Measurements from ENCODE around the gene NBPF3. TPM values are rescaled to one million over a fixed set of nuclear protein-coding genes. Genes with fewer than 3 reads are reported as not detected.

The NBPF3 gene
- total RNA-seq, 2 experiments from 2014 or later, result 7.9 to 9.4 TPM

- H3K27ac Mint-ChIP-seq, result no peak overlapping the region
- POLR2A ChIA-PET, result no interaction called here
- no peak for DNase-seq
- no peak for TF ChIP-seq CTCF (IDR thresholded peaks at IDR 0.05)
- CTCF ChIA-PET, result interaction anchor here (0.6 to 0.8 kb wide), 2 partner anchors 25 to 307 kb away, joined by 3 read pairs; no protein-coding TSS in a partner anchor
- intact Hi-C loops (cut with micrococcal nuclease), result no loop called here
- no peaks in the 10 kb centered on the region for H3K27me3 Mint-ChIP-seq
- no peaks in the 10 kb centered on the region for H3K9me3 Mint-ChIP-seq
- H3K4me1 Mint-ChIP-seq (ENCODE audit: low read depth), result no peaks in the 10 kb centered on the region
- ATAC-seq, result no peak
- H3K36me3 Mint-ChIP-seq (ENCODE audit: low read depth), result no peaks in the 10 kb centered on the region
- no peak overlapping the region for H3K4me3 Mint-ChIP-seq
These were observed 84.3 kb downstream of the NBPF3 start for GRCh38 chr1:21524220-21524619.

GRCh38 chr1:21524686-21525339 is 84.9 kb downstream of the NBPF3 start:
- H3K4me3 Mint-ChIP-seq, result no peak overlapping the region
- H3K4me1 Mint-ChIP-seq (ENCODE audit: low read depth), result no peaks in the 10 kb centered on the region
- intact Hi-C loops (cut with micrococcal nuclease), result no loop called here
- ATAC-seq, result no peak
- no peaks in the 10 kb centered on the region for H3K36me3 Mint-ChIP-seq (ENCODE audit: low read depth)
- CTCF ChIA-PET, result interaction anchor here (0.8 kb wide), 1 partner anchor 307 kb away, joined by 3 read pairs; no protein-coding TSS in a partner anchor
- no peaks in the 10 kb centered on the region for H3K9me3 Mint-ChIP-seq
- DNase-seq, result no peak
- TF ChIP-seq CTCF (IDR thresholded peaks at IDR 0.05), result no peak
- POLR2A ChIA-PET, result no interaction called here
- no peaks in the 10 kb centered on the region for H3K27me3 Mint-ChIP-seq
- H3K27ac Mint-ChIP-seq, result no peak overlapping the region

- Mint-ChIP-seq H3K27ac (no peak overlapping the region), H3K36me3 (ENCODE audit: low read depth) (no peaks in the 10 kb centered on the region), H3K4me3 (no peak overlapping the region), H3K27me3 (peaks cover 2% of the 10 kb centered on the region), H3K4me1 (ENCODE audit: low read depth) (no peaks in the 10 kb centered on the region), H3K9me3 (no peaks in the 10 kb centered on the region)
- intact Hi-C loops (cut with micrococcal nuclease), result no loop called here
- DNase-seq, result no peak
- ATAC-seq, result no peak
- ChIA-PET POLR2A (no interaction called here), CTCF (no interaction called here)
- no peak for TF ChIP-seq CTCF (IDR thresholded peaks at IDR 0.05)
These were observed 85.4 kb downstream of the NBPF3 start for GRCh38 chr1:21525340-21525717.

GRCh38 chr1:21526441-21526840 is 86.5 kb downstream of the NBPF3 start:
- no peaks in the 10 kb centered on the region for H3K9me3 Mint-ChIP-seq
- intact Hi-C loops (cut with micrococcal nuclease), result no loop called here
- peaks cover 4% of the 10 kb centered on the region for H3K27me3 Mint-ChIP-seq
- no peak overlapping the region for H3K4me3 Mint-ChIP-seq
- TF ChIP-seq CTCF (IDR thresholded peaks at IDR 0.05), result no peak
- no peaks in the 10 kb centered on the region for H3K36me3 Mint-ChIP-seq (ENCODE audit: low read depth)
- H3K27ac Mint-ChIP-seq, result no peak overlapping the region
- POLR2A ChIA-PET, result no interaction called here
- CTCF ChIA-PET, result interaction anchor here (0.7 kb wide), 1 partner anchor 69 kb away, joined by 3 read pairs; no protein-coding TSS in a partner anchor
- H3K4me1 Mint-ChIP-seq (ENCODE audit: low read depth), result no peaks in the 10 kb centered on the region
- no peak for ATAC-seq
- no peak for DNase-seq

- DNase-seq, result no peak
- ChIA-PET CTCF (no interaction called here), POLR2A (no interaction called here)
- intact Hi-C loops (cut with micrococcal nuclease), result no loop called here
- TF ChIP-seq CTCF (IDR thresholded peaks at IDR 0.05), result no peak
- Mint-ChIP-seq H3K36me3 (ENCODE audit: low read depth) (no peaks in the 10 kb centered on the region), H3K27me3 (peaks cover 6% of the 10 kb centered on the region), H3K9me3 (no peaks in the 10 kb centered on the region), H3K27ac (no peak overlapping the region), H3K4me1 (ENCODE audit: low read depth) (no peaks in the 10 kb centered on the region), H3K4me3 (no peak overlapping the region)
- ATAC-seq, result no peak
These were observed 90.6 kb downstream of the NBPF3 start for GRCh38 chr1:21530368-21531016.

All from activated CD8-positive, alpha-beta T cell treated with anti-CD3 and anti-CD28 coated beads for 36 hours (primary cell).